ENCODE measurements around the gene SAMD4A. TPM values are rescaled to one million over a fixed set of nuclear protein-coding genes. Genes with fewer than 3 reads are reported as not detected.

The SAMD4A gene
- total RNA-seq, 2 experiments from 2014 or later: 1.0 to 1.2 TPM

DNA sequence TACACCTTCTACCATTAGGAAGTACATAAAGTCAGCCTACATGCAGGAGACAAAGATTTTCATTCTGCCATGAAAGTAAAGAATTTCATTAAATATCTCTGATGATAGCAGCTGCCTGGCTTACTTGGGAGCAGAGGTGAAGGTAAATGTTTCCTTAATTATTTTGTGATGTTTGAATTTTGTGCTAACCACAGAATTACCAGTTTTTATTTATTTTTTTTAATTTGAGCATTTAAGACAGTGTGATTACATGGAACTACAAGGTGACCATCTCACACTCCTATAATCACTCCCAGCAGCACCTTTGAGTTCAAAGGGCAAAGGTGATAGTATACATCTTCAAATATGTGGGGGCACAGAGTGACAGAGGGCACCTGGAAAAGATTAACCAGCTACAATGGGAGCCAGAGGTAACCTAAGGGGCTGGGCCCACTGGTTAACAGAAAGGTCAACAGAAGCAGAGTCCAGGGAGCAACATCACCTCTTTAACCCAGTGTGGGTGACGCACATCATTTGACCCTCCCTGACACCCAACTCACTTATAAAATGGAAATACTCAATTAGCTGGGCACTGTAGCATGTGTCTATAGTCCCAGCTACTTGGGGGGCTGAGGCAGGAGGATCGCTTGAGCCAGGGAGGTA lies 270.7 kb downstream of the SAMD4A start:
- H3K9me3 Mint-ChIP-seq: no peaks in the 10 kb centered on the region
- no peaks in the 10 kb centered on the region for H3K27me3 Mint-ChIP-seq
- no peak overlapping the region for H3K27ac Mint-ChIP-seq
- peaks cover 36% of the 10 kb centered on the region for H3K36me3 Mint-ChIP-seq (ENCODE audit: low read depth)
- no peak for DNase-seq
- CTCF ChIA-PET: interaction anchor here (0.6 to 1.3 kb wide), 2 partner anchors 20 to 63 kb away, joined by 4 read pairs; no protein-coding TSS in a partner anchor
- no peaks in the 10 kb centered on the region for H3K4me1 Mint-ChIP-seq
- H3K4me3 Mint-ChIP-seq: no peak overlapping the region
- POLR2A ChIA-PET: no interaction called here

DNA sequence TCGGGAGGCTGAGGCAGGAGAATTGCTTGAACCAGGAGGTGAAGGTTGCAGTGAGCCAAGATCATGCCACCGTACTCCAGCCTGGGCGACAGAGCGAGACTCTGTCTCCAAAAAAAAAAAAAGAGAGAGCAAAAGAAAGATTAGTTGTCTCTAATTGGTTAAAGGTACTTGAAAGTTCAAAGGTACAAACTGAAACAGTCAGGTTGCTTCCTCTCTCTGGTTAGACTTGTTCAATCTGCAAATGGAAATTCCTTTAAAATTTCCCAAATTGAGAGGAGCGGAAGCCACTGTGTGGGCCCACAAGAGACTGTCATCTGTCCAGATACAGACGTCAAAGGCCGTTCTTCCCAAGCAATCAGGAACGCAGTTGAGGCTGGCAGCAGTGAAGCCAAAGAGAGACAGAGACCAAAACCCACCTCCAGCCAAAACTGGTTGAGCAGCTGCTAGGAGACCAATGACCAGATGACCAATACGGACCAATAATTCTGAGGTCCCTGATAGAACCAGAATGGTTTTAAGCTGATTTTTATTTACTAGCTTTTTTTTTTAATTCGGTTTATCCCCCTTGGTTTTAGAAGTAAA lies 272.1 kb downstream of the SAMD4A start:
- no peak overlapping the region for H3K4me3 Mint-ChIP-seq
- no peaks in the 10 kb centered on the region for H3K4me1 Mint-ChIP-seq
- peaks cover 43% of the 10 kb centered on the region for H3K36me3 Mint-ChIP-seq (ENCODE audit: low read depth)
- DNase-seq: no peak
- no peaks in the 10 kb centered on the region for H3K9me3 Mint-ChIP-seq
- no peaks in the 10 kb centered on the region for H3K27me3 Mint-ChIP-seq
- H3K27ac Mint-ChIP-seq: no peak overlapping the region
- POLR2A ChIA-PET: no interaction called here
- CTCF ChIA-PET: interaction anchor here (0.6 to 1.3 kb wide), 2 partner anchors 24 to 65 kb away, joined by 3 to 4 read pairs; no protein-coding TSS in a partner anchor

DNA sequence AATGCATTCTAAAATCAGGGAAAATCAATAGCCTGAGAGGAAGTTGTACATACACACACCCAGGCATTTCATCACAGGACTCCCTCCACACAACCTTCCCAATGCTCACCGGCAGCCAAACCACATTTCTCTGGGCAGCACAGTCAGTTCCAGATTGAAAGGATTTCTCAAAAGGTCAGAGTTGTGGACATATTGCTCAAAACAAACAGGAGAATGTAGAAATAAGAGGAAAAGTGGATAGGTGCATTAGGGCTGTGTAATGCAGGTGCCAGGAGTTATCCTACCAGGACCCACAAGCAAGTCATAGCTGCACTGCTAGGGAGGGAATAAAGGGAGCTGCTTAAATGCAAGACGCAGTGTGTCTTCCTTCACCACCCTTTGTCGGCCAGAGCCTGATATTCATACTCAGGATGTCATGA lies 272.8 kb downstream of the SAMD4A start:
- no peak overlapping the region for H3K4me3 Mint-ChIP-seq
- H3K9me3 Mint-ChIP-seq: no peaks in the 10 kb centered on the region
- CTCF ChIA-PET: no interaction called here
- DNase-seq: no peak
- POLR2A ChIA-PET: no interaction called here
- H3K27me3 Mint-ChIP-seq: no peaks in the 10 kb centered on the region
- no peak overlapping the region for H3K27ac Mint-ChIP-seq
- no peaks in the 10 kb centered on the region for H3K4me1 Mint-ChIP-seq
- peaks cover 49% of the 10 kb centered on the region for H3K36me3 Mint-ChIP-seq (ENCODE audit: low read depth)

DNA sequence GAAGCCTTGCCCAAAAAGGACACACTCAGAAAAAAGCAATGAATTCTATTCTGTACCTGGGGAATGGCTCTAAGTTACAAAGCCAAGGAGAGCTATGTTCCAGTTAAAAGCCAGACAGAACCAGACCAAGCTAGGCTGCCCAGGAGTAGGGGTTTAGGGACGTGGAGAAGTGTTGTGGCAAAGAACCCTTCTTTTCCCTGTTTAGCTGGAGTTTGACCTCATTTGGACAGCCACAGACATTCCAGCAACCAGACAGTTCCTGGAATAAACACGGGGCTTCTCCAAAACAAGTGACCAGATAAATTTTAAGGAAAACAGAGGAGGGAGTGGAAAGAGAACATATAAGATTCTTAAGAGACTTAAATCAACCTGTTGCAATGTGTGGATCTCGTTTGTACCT lies 273.4 kb downstream of the SAMD4A start:
- no peak overlapping the region for H3K4me3 Mint-ChIP-seq

DNA sequence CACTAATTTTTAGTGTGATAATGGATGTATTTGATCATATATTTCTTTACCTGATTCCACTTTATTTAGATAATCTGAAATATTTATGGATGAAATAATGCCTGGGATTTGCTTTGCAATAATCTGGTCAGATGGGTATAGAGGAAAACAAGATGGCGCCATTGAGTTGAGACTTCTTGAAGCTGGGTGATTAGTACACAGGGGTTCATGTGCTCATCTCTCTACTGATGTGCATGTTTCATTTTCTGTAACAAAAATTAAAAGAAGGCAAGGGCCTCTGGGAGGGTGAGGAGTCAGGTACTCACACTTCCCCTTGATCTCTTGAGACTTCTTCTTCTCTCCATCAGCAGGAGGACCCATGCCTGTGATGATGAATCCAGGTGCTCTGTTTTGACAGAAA lies 273.9 kb downstream of the SAMD4A start:
- Mint-ChIP-seq H3K4me1 (no peaks in the 10 kb centered on the region), H3K27ac (no peak overlapping the region), H3K36me3 (ENCODE audit: low read depth) (peaks cover 54% of the 10 kb centered on the region), H3K9me3 (no peaks in the 10 kb centered on the region), H3K4me3 (no peak overlapping the region), H3K27me3 (no peaks in the 10 kb centered on the region)
- POLR2A ChIA-PET: no interaction called here
- DNase-seq: no peak
- CTCF ChIA-PET: no interaction called here

More for the DNA sequence above, 273.4 kb downstream of the SAMD4A start:
- no peak for DNase-seq
- ChIA-PET POLR2A (no interaction called here), CTCF (no interaction called here)
- Mint-ChIP-seq H3K27me3 (no peaks in the 10 kb centered on the region), H3K9me3 (no peaks in the 10 kb centered on the region), H3K4me1 (no peaks in the 10 kb centered on the region), H3K27ac (no peak overlapping the region), H3K36me3 (ENCODE audit: low read depth) (peaks cover 49% of the 10 kb centered on the region)

Other genes starting within 250 kb of the SAMD4A start
- gene CDKN3, start 170.1 kb upstream of the SAMD4A start, total RNA-seq: 10 to 100 TPM; 76.3 to 79.6 TPM
- 10 to 100 TPM; 66.2 to 69.2 TPM for gene CNIH1, start 125.8 kb upstream of the SAMD4A start, total RNA-seq
- 10 to 100 TPM; 35.1 to 37.1 TPM for gene GMFB, start 78.1 kb upstream of the SAMD4A start, total RNA-seq
- gene CGRRF1, start 57.2 kb upstream of the SAMD4A start, total RNA-seq: 10 to 100 TPM; 13.3 to 14.0 TPM